ENCODE data around the gene LEAP2. TPM values are rescaled to one million over a fixed set of nuclear protein-coding genes. Genes with fewer than 3 reads are reported as not detected.
"Not testable (repeated sequence)": the region's sequence is repeated elsewhere in the genome, so short reads cannot be mapped to it uniquely, and the experiment has no call there.

LEAP2 gene
- total RNA-seq, 1 experiment from 2014 or later, result 0.37 TPM

- peak in 1 of 2 experiments; percentile 18 for DNase-seq (ENCODE audit: low read depth in 1 of 2, low spot score in 2 of 2)
- H3K4me1 ChIP-seq (replicated peaks), result peaks cover 19% of the 10 kb centered on the region
- not testable (repeated sequence) for H3K9me3 ChIP-seq (replicated peaks); H3K36me3 ChIP-seq; H3K27me3 ChIP-seq (replicated peaks); H3K4me3 ChIP-seq; H3K27ac ChIP-seq
Observed at GRCh38 chr5:132854992-132855391, 18.5 kb upstream of the LEAP2 start.

DNA sequence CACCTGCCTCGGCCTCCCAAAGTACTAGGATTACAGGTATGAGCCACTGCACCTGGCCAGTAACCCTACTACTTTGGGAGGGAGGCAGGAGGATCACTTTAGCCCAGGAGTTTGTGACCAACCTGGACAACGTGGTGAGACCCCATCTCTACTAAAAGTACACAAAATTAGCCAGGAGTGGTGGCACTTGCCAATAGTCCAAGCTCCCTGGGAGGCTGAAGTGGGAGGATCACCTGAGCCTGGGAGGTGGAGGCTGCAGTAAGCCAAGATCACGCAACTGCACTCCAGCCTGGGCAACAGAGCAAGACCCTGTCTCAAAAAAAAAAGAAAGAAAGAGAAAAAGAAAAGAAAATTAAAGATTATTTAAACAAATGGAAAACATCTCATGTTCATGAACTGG is 17.5 kb upstream of the LEAP2 start:
- no peak overlapping the region for H3K4me3 ChIP-seq
- 0 out of 2 replicates have a peak, but pooled peaks cover 4% of the 10 kb centered on the region for H3K27me3 ChIP-seq (replicated peaks)
- H3K4me1 ChIP-seq (replicated peaks), result peaks cover 19% of the 10 kb centered on the region
- no peaks in the 10 kb centered on the region for H3K9me3 ChIP-seq (replicated peaks)
- no peaks in the 10 kb centered on the region for H3K36me3 ChIP-seq
- DNase-seq (ENCODE audit: low read depth in 1 of 2, low spot score in 2 of 2), result peak in 1 of 2 experiments; percentile 23
- no peak overlapping the region for H3K27ac ChIP-seq

- H3K4me1 ChIP-seq (replicated peaks), result no peaks in the 10 kb centered on the region
- H3K36me3 ChIP-seq, result no peaks in the 10 kb centered on the region
- H3K9me3 ChIP-seq (replicated peaks), result no peaks in the 10 kb centered on the region
- 0 out of 2 replicates have a peak, but pooled peaks cover 4% of the 10 kb centered on the region for H3K27me3 ChIP-seq (replicated peaks)
- no peak overlapping the region for H3K4me3 ChIP-seq
- DNase-seq (ENCODE audit: low read depth in 1 of 2, low spot score in 2 of 2), result no peak
- no peak overlapping the region for H3K27ac ChIP-seq
Observed at GRCh38 chr5:132859889-132860437, 13.5 kb upstream of the LEAP2 start.

DNA sequence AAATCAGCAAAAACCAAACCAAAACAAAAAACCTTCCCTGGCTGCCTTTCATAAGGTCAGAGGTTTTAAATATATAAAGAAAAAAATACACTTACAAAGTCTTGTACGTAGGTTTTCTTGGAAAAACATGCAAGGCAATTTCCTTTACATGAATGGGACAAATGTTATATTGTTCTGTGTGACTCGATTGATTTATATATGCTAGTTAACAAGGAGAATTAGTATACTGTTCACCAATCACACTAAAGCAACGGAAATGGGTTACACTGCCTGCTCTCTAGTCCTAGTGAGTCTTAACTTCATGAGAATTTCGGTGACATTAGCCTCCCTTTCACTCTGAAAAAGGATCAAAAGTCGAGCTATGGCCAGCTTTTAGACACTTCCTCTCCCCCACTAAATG is 12.7 kb upstream of the LEAP2 start:
- 0 out of 2 replicates have a peak, but pooled peaks cover 4% of the 10 kb centered on the region for H3K27me3 ChIP-seq (replicated peaks)

GRCh38 chr5:132865668-132866341 is 7.7 kb upstream of the LEAP2 start:
- H3K9me3 ChIP-seq (replicated peaks), result no peaks in the 10 kb centered on the region
- peaks cover 15% of the 10 kb centered on the region for H3K4me1 ChIP-seq (replicated peaks)
- H3K27ac ChIP-seq, result peak overlapping the region; percentile 74
- no peak for DNase-seq (ENCODE audit: low read depth in 1 of 2, low spot score in 2 of 2)
- H3K4me3 ChIP-seq, result peak overlapping the region; percentile 86
- no peaks in the 10 kb centered on the region for H3K27me3 ChIP-seq (replicated peaks)
- peaks cover 41% of the 10 kb centered on the region for H3K36me3 ChIP-seq

More for the DNA sequence above, 12.7 kb upstream of the LEAP2 start:
- Histone ChIP-seq H3K27ac (no peak overlapping the region), H3K4me3 (no peak overlapping the region), H3K9me3 (replicated peaks) (no peaks in the 10 kb centered on the region), H3K4me1 (replicated peaks) (peaks cover 3% of the 10 kb centered on the region), H3K36me3 (no peaks in the 10 kb centered on the region)
- DNase-seq (ENCODE audit: low read depth in 1 of 2, low spot score in 2 of 2), result no peak

DNA sequence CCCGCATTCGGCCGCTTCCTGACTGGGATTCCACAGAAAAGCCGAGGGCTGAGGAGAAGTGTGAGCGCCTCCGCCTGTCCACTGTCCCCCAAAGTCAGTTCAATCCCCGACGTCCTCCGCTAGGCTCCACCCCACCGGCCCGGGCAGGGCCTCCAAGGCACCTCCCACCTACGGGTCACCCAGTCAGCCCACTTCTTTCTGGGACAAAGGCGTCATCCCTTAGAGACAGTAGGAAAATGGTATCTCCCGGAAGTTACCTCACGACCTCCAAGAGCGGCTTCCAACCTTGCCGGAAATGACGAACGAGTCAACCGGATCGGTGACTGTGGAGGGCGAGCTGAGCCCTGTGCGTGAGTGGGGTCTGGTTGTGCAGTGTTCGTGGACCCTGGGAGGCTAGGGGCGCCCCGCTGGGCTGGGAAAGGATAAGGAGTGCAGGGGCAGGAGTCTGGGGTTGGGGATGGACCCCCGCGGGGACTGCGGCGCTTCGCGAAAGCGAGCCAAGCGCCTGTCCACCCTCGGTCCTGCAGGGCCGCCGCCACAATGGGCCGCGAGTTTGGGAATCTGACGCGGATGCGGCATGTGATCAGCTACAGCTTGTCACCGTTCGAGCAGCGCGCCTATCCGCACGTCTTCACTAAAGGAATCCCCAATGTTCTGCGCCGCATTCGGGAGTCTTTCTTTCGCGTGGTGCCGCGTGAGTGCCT is 7.0 kb upstream of the LEAP2 start, which contains the start of the genes GDF9 and UQCRQ:
Gene GDF9 (minus strand): TSS at position 128 of the 704 bp plus-strand sequence. CDS start 1,936 bp downstream, outside the sequence.
Gene UQCRQ (plus strand): TSS at position 301 of the 704 bp plus-strand sequence. CDS start 240 bp downstream, at position 541.
- peak; percentile 99 to 100 for DNase-seq (ENCODE audit: low read depth in 1 of 2, low spot score in 2 of 2)
- Histone ChIP-seq H3K27ac (peak within 1 kb of the TSS; percentile 74), H3K4me1 (replicated peaks) (peaks cover 15% of the 10 kb centered on the region), H3K36me3 (peaks cover 48% of the 10 kb centered on the region), H3K27me3 (replicated peaks) (no peaks in the 10 kb centered on the region), H3K9me3 (replicated peaks) (no peaks in the 10 kb centered on the region), H3K4me3 (peak within 1 kb of the TSS; percentile 86)

GRCh38 chr5:132867046-132867451 is 6.4 kb upstream of the LEAP2 start:
- Histone ChIP-seq H3K27ac (peak overlapping the region; percentile 74), H3K4me3 (peak overlapping the region; percentile 86), H3K36me3 (peaks cover 53% of the 10 kb centered on the region), H3K27me3 (replicated peaks) (no peaks in the 10 kb centered on the region), H3K9me3 (replicated peaks) (no peaks in the 10 kb centered on the region), H3K4me1 (replicated peaks) (peaks cover 15% of the 10 kb centered on the region)
- DNase-seq (ENCODE audit: low read depth in 1 of 2, low spot score in 2 of 2), result no peak

DNA sequence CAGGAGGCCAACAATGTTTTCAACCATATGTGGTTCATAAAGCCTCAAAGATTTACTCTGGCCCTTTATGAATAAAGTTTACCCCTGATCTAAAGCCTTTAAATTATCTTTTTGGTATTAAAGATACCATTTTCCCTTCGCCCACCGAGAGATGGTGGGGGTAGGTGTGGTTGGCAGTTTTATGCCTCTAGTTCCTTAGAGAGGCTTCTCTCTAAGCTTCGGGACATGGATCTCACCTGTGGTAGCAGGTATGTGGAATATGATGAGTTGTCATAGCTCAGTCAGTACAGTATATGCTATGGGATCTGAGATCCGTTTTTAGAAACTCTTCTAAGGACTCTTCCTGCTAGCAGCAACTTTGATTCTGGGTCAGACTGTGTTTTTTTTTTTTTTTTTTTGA is 4.7 kb upstream of the LEAP2 start:
- Histone ChIP-seq H3K4me1 (replicated peaks) (peaks cover 15% of the 10 kb centered on the region), H3K4me3 (no peak overlapping the region), H3K36me3 (peaks cover 70% of the 10 kb centered on the region), H3K27ac (no peak overlapping the region), H3K27me3 (replicated peaks) (no peaks in the 10 kb centered on the region), H3K9me3 (replicated peaks) (no peaks in the 10 kb centered on the region; the same call in 1 of the 2 replicates)
- no peak for DNase-seq (ENCODE audit: low read depth in 1 of 2, low spot score in 2 of 2)

- Histone ChIP-seq H3K27ac (no peak overlapping the region), H3K4me3 (no peak overlapping the region), H3K9me3 (replicated peaks) (no peaks in the 10 kb centered on the region; the same call in 1 of the 2 replicates), H3K27me3 (replicated peaks) (no peaks in the 10 kb centered on the region), H3K4me1 (replicated peaks) (peaks cover 11% of the 10 kb centered on the region), H3K36me3 (peaks cover 86% of the 10 kb centered on the region)
- DNase-seq (ENCODE audit: low read depth in 1 of 2, low spot score in 2 of 2), result no peak
Observed at GRCh38 chr5:132870801-132871200, 2.7 kb upstream of the LEAP2 start.

DNA sequence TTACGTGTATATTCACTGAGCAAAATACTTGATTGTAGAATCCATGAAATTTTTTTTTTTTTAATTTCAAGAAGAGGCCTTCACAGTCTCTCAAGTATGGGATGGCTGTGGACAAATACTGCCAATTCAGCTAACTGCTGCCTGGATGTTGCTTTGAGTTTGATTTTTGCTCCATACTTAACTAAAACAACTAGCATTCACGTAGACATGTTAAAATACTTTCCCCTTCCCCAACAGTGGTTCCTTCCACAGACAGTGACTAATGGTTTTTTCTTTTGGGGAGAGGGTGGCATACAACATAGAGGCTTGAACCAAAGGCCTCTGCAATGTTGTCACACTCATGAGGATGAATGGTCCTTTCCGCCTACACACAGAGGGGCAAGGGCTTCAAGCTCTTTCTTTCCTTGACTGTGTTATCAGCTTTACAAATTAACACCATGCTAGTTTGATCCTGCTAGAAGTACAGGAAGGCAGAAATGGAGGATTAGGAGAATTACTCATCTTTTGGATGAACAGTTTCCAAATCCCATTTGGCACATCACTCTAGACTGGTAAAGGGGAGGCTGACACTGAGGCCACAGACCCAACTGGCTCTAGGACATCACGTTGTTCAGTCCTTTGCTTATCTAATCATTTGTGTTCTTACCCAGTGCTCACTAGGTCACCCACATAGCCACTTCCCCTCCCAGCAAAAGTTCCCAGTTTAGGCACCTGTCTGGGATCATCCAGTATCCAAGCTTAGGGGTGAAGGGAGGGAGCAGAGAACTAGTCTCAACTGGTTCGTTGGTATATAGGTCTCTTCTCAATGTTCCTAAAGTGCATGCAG is 1.8 kb upstream of the LEAP2 start:
- H3K27ac ChIP-seq, result no peak overlapping the region
- DNase-seq (ENCODE audit: low read depth in 1 of 2, low spot score in 2 of 2), result no peak
- H3K4me1 ChIP-seq (replicated peaks), result peaks cover 9% of the 10 kb centered on the region
- H3K9me3 ChIP-seq (replicated peaks), result no peaks in the 10 kb centered on the region; the same call in 1 of the 2 replicates
- H3K4me3 ChIP-seq, result no peak overlapping the region
- peaks cover 92% of the 10 kb centered on the region for H3K36me3 ChIP-seq
- no peaks in the 10 kb centered on the region for H3K27me3 ChIP-seq (replicated peaks)

- Histone ChIP-seq H3K9me3 (replicated peaks) (no peaks in the 10 kb centered on the region; the same call in 1 of the 2 replicates), H3K4me1 (replicated peaks) (peaks cover 4% of the 10 kb centered on the region; the same call in 1 of the 2 replicates), H3K36me3 (peaks cover 90% of the 10 kb centered on the region), H3K27ac (no peak overlapping the region), H3K27me3 (replicated peaks) (no peaks in the 10 kb centered on the region), H3K4me3 (no peak overlapping the region)
- DNase-seq (ENCODE audit: low read depth in 1 of 2, low spot score in 2 of 2), result no peak
Observed at GRCh38 chr5:132872788-132873118, 715 bp upstream of the LEAP2 start.

- Histone ChIP-seq H3K27ac (no peak overlapping the region), H3K9me3 (replicated peaks) (no peaks in the 10 kb centered on the region; the same call in 1 of the 2 replicates), H3K4me1 (replicated peaks) (0 out of 2 replicates have a peak, but pooled peaks cover 3% of the 10 kb centered on the region), H3K4me3 (no peak overlapping the region), H3K36me3 (peaks cover 90% of the 10 kb centered on the region), H3K27me3 (replicated peaks) (no peaks in the 10 kb centered on the region)
- DNase-seq (ENCODE audit: low read depth in 1 of 2, low spot score in 2 of 2), result no peak
Observed at GRCh38 chr5:132873930-132874271, 433 bp downstream of the LEAP2 start.

DNA sequence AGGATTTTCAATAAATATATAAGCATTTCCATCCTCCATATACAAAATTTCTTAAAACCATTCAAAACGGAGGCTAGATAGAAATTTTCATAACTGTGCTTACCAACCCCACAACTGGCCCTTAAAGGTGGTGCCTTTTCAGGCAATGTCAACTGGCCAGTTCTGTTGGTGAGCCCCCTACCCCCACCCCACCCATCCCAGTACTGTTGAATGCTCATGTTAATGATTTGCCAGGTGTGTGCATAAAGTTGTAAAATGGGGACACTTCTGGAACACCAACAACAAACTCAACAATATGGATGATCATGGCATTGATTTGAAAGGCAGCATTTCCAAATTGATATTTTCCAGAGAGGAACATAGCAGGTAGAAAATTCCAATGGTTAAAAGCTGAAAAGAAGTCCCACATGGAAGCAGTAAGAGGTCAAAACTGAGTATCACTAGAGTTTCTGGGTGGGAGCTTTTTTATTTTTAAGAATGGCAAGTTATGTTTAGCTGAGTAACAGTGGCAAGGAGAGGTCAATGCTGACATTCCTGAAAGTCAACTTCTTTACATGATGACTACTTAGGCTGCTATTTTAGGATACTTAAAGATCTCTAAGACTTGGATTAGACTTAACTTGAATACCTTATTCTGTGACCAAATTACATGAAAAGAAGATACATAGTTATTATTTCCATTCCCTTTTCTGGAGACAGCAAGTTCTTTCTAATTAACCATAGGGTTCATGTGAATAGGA is 2.7 kb downstream of the LEAP2 start:
- Histone ChIP-seq H3K36me3 (peaks cover 93% of the 10 kb centered on the region), H3K4me3 (no peak overlapping the region), H3K27ac (no peak overlapping the region), H3K27me3 (replicated peaks) (no peaks in the 10 kb centered on the region), H3K4me1 (replicated peaks) (0 out of 2 replicates have a peak, but pooled peaks cover 3% of the 10 kb centered on the region), H3K9me3 (replicated peaks) (no peaks in the 10 kb centered on the region; the same call in 1 of the 2 replicates)
- DNase-seq (ENCODE audit: low read depth in 1 of 2, low spot score in 2 of 2), result no peak
